K562 (cell line): Measurements from ENCODE around the gene COL20A1.

ENCODE experiments used
- CTCF ChIP-seq, 3 experiments: IDR thresholded peaks in 2 of 3; conservative IDR thresholded peaks in 1 of 3; 2 replicates each; pipeline ENCODE4 v1.5.1; 2011 to 2012; ENCODE audit warnings: low read length in 3 of 3, mild to moderate bottlenecking in 3 of 3, control low read depth in 2 of 3, improper control_type of control experiment in 1 of 3, inconsistent platforms in 1 of 3, low read depth in 1 of 3, mixed read lengths in 1 of 3, moderate library complexity in 1 of 3; ENCODE audit not compliant: insufficient read depth in 2 of 3
- FOXM1 ChIP-seq, 2 experiments: fragments of 450-650 bp in 1 of 2; sonication (generic) in 1 of 2; formaldehyde crosslinking in 1 of 2; IDR thresholded peaks; 2 replicates each; pipeline versions ENCODE4 v1.6.1 to v1.9.0; 2017 to 2022; ENCODE audit warnings: low read depth in 2 of 2, mild to moderate bottlenecking in 2 of 2, missing genetic modification reagents in 1 of 2, moderate library complexity in 1 of 2
- XRCC4 ChIP-seq: IDR thresholded peaks from one replicate; pipeline ENCODE4 v1.6.1; 2011; ENCODE audit not compliant: insufficient read depth, insufficient read length; ENCODE audit errors: extremely low read depth
- TF ChIP-seq, protein P1 (sequence below): fragments of 250-450 bp; sonication (Bioruptor Pico); IDR thresholded peaks from 2 replicates; pipeline ENCODE4 v1.8.0; 2021; ENCODE audit warnings: moderate library complexity, mild to moderate bottlenecking, inconsistent platforms

DNA sequence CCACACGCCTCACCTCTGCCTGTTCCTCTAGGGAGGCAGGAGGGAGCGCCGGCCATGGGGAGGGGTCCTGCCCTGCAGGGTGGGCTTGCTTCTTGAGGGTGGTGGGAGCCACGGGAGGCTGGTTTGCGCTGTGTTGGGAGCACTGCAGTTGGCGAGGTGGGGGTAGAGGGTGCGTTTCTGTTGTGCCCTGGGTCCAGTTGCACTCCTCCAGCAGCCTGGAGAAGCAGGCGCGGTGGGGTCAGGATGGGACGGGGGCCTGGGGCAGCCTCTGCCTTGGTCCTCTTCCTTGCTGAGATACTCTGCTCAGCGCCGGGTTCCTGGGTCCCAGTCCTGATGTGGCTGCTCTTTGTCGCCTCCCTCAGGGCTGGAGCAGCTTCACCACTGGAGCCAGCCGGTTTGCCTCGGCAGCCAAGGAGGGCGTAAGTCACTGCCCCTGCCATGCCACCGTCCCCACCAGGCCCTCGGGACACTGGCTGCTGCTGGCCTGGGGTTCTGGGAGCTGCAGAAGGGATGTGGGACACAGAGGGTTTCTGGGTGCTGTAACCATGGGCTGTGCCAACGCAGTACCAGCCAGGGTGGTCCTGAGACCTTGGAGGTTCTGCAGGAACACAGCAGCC lies 11.9 kb upstream of the COL20A1 start:
- TF ChIP-seq XRCC4 = no peak
- TF ChIP-seq FOXM1 (IDR thresholded peaks at IDR 0.05; ENCODE audit: low read depth) = no peak
- no peak for TF ChIP-seq FOXM1 (CRISPR knock-in tag; IDR thresholded peaks at IDR 0.05; ENCODE audit: low read depth)
- TF ChIP-seq CTCF (IDR thresholded peaks at IDR 0.05 in 2 of 3, conservative IDR thresholded peaks at IDR 0.05 in 1 of 3; ENCODE audit: insufficient read depth in 2 of 3, low read depth in 1 of 3, low read length in 3 of 3) = peak; percentile 32 to 52 (median 37); a peak in 3 of 6 replicates
- TF ChIP-seq, protein P1, sequence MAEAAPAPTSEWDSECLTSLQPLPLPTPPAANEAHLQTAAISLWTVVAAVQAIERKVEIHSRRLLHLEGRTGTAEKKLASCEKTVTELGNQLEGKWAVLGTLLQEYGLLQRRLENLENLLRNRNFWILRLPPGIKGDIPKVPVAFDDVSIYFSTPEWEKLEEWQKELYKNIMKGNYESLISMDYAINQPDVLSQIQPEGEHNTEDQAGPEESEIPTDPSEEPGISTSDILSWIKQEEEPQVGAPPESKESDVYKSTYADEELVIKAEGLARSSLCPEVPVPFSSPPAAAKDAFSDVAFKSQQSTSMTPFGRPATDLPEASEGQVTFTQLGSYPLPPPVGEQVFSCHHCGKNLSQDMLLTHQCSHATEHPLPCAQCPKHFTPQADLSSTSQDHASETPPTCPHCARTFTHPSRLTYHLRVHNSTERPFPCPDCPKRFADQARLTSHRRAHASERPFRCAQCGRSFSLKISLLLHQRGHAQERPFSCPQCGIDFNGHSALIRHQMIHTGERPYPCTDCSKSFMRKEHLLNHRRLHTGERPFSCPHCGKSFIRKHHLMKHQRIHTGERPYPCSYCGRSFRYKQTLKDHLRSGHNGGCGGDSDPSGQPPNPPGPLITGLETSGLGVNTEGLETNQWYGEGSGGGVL (CRISPR knock-in tag) = no peak
